ENCODE data around the gene IL20.
A peak's percentile ranks its signal among the peaks of the same experiment; 100 is the strongest.

IL20 gene

GRCh38 chr1:206905295-206906164 lies 40.1 kb downstream of the IL20 start:
- DNase-seq (ENCODE audit: low read depth) = peak; percentile 88
- peak; percentile 17 for TF ChIP-seq CTCF (IDR thresholded peaks at IDR 0.05; ENCODE audit: control insufficient read depth, insufficient read depth, low read depth, low read length, missing control alignments)
- H3K4me3 ChIP-seq (ENCODE audit: control insufficient read depth, low read depth, low read length) = no peak overlapping the region

GRCh38 chr1:206907304-206907991 lies 42.0 kb downstream of the IL20 start:
- DNase-seq (ENCODE audit: low read depth) = no peak
- TF ChIP-seq CTCF (IDR thresholded peaks at IDR 0.05; ENCODE audit: control insufficient read depth, insufficient read depth, low read depth, low read length, missing control alignments) = peak; percentile 28
- no peak overlapping the region for H3K4me3 ChIP-seq (ENCODE audit: control insufficient read depth, low read depth, low read length)

- no peak overlapping the region for H3K4me3 ChIP-seq (ENCODE audit: control insufficient read depth, low read depth, low read length)
- DNase-seq (ENCODE audit: low read depth) = no peak
- TF ChIP-seq CTCF (IDR thresholded peaks at IDR 0.05; ENCODE audit: control insufficient read depth, insufficient read depth, low read depth, low read length, missing control alignments) = no peak
Observed at GRCh38 chr1:206908038-206908437, 42.6 kb downstream of the IL20 start.

- no peak for DNase-seq (ENCODE audit: low read depth)
- peak overlapping the region; percentile 45 for H3K4me3 ChIP-seq (ENCODE audit: control insufficient read depth, low read depth, low read length)
- no peak for TF ChIP-seq CTCF (IDR thresholded peaks at IDR 0.05; ENCODE audit: control insufficient read depth, insufficient read depth, low read depth, low read length, missing control alignments)
Observed at GRCh38 chr1:206909161-206909882, 43.9 kb downstream of the IL20 start.

- DNase-seq (ENCODE audit: low read depth) = no peak
- H3K4me3 ChIP-seq (ENCODE audit: control insufficient read depth, low read depth, low read length) = peak overlapping the region; percentile 45
- TF ChIP-seq CTCF (IDR thresholded peaks at IDR 0.05; ENCODE audit: control insufficient read depth, insufficient read depth, low read depth, low read length, missing control alignments) = no peak
Observed at GRCh38 chr1:206909883-206910318, 44.5 kb downstream of the IL20 start.

- peak; percentile 46 for DNase-seq (ENCODE audit: low read depth)
- H3K4me3 ChIP-seq (ENCODE audit: control insufficient read depth, low read depth, low read length) = no peak overlapping the region
- peak; percentile 67 for TF ChIP-seq CTCF (IDR thresholded peaks at IDR 0.05; ENCODE audit: control insufficient read depth, insufficient read depth, low read depth, low read length, missing control alignments)
Observed at GRCh38 chr1:206911064-206911663, 45.7 kb downstream of the IL20 start.

Measured in AG09309 (cell line).